Heart left ventricle (tissue), 16 donors: Measurements from ENCODE around the gene PSEN2. TPM values are rescaled to one million over a fixed set of nuclear protein-coding genes. Genes with fewer than 3 reads are reported as not detected.

Experiments used
- ATAC-seq, 4 donors: fragments of 200-7000 bp; cut with Tn5 transposase; one replicate each; pipeline ENCODE4 v1.9.1; 2020 to 2022; ENCODE audit warnings: moderate library complexity in 4 of 4, mild to moderate bottlenecking in 3 of 4, moderate number of reproducible peaks in 1 of 4
- DNase-seq, 5 donors: peaks; one replicate each; pipeline ENCODE4 v3.0.0-alpha.2; 2020
- H3K27ac ChIP-seq, 12 donors: fragments of 200-600 bp; sonication (generic) in 4 of 12; one replicate each; pipeline versions ENCODE4 v1.5.0 to v1.8.0; 2016 to 2022; ENCODE audit warnings: mild to moderate bottlenecking in 2 of 12
- H3K27me3 ChIP-seq, 9 donors: fragments of 200-600 bp; sonication (generic) in 2 of 9; one replicate each; pipeline versions ENCODE4 v1.5.1 to v1.8.0; 2016 to 2022; ENCODE audit warnings: mild to moderate bottlenecking in 3 of 9
- H3K36me3 ChIP-seq, 9 donors: fragments of 200-600 bp; sonication (generic) in 2 of 9; one replicate each; pipeline versions ENCODE4 v1.5.0 to v1.8.0; 2018 to 2022; ENCODE audit warnings: mild to moderate bottlenecking in 2 of 9
- H3K4me1 ChIP-seq, 12 donors: fragments of 200-600 bp; sonication (generic) in 4 of 12; one replicate each; pipeline versions ENCODE4 v1.5.0 to v1.8.0; 2016 to 2022; ENCODE audit warnings: mild to moderate bottlenecking in 3 of 12
- H3K4me3 ChIP-seq, 12 donors: fragments of 200-600 bp; sonication (generic) in 4 of 12; one replicate each; pipeline versions ENCODE4 v1.5.0 to v1.8.0; 2017 to 2022; ENCODE audit warnings: mild to moderate bottlenecking in 9 of 12, moderate library complexity in 4 of 12
- H3K9me3 ChIP-seq, 12 donors: fragments of 200-600 bp; sonication (generic) in 4 of 12; one replicate each; pipeline versions ENCODE4 v1.5.0 to v1.8.0; 2016 to 2022; ENCODE audit warnings: mild to moderate bottlenecking in 1 of 12
- CTCF ChIP-seq, 12 donors: fragments of 200-600 bp; sonication (generic) in 4 of 12; IDR thresholded peaks; one replicate each; pipeline versions ENCODE4 v1.5.0 to v1.8.0; 2018 to 2022; ENCODE audit warnings: antibody characterized with exemption in 12 of 12, mild to moderate bottlenecking in 5 of 12
- POLR2A ChIP-seq, 2 donors: fragments of 450-650 bp; IDR thresholded peaks; one replicate each; pipeline ENCODE4 v1.6.1; 2017; ENCODE audit warnings: antibody characterized with exemption in 2 of 2, mild to moderate bottlenecking in 2 of 2, moderate library complexity in 2 of 2
- WGBS, 4 donors: extraction: QIAGEN DNeasy Blood & Tissue Kit in 2 of 4; methylation state at CpG; one replicate each; pipeline versions ENCODE4 v1.1.5 to v1.1.7; 2013 to 2018; 5-methylcytosine and 5-hydroxymethylcytosine counted together
- intact Hi-C, 10 donors: fragments of 100-400 bp; cut with DNase I; formaldehyde crosslinking; loops; one replicate each; pipeline versions ENCODE4 v1.11.1 to v1.14.2; 2022
- polyA plus RNA-seq, 2 donors: library from polyadenylated mRNA; stranded (reverse); fragments of 200-250 nt; gene quantifications; one replicate each; pipeline ENCODE4 v1.2.3, GENCODE V29; 2013
- total RNA-seq, 9 donors: library from RNA; depleted of rRNA in 2 of 9; stranded (reverse); fragments of >200 nt in 2 of 9; fragmentation: NEBNext Ultra II Directional in 3 of 9; extraction: Animal tissue kit (Norgen Biotek cat#: 25700) in 3 of 9; gene quantifications; one replicate each; pipeline versions ENCODE4 v1.1.0 to v1.2.4, GENCODE V29; 2016 to 2023
- donor health status: ischemic (EF 13 %, LVEDD 7.1; RV severe dilation, severe dysfunction).
- donor health status: healthy with polysubstance abuse.
- donor health status: DM: no; HTN: yes; CAD: no.
- donor health status: DM: no; HTN: no; CAD: no.
- donor health status: ischemic (EF 25% LVEDD 6.9; RV normal size, moderate dysfunction).
- donor health status: ischemic (EF 25% LVEDD 5.7; RV mildly dilated, moderate dysfunction).
- donor health status: healthy.
- donor health status: DM: yes; HTN: yes; CAD: no.
- donor health status: ischemic (EF 35%, LVEDD 5.7; RV mildly dilated, moderate dysfunction).
- donor health status: nonischemic (EF 11% LVEDD 7.7; RV severe dilation, severe dysfunction).
- donor health status: DM: yes; HTN: yes; CAD: no.
- donor health status: PGD.
- donor health status: ischemic (EF 29% LVEDD 5.4; RV normal size, mild dysfunction).
- donor health status: nonischemic (EF 23%, LVEDD 6.1; RV moderate dilation, normal function).

PSEN2 gene
- total and polyA plus RNA-seq, 11 donors: 12.3 to 30.9 (median 19.5) TPM

- no peak overlapping the region for H3K4me3 ChIP-seq
- H3K27me3 ChIP-seq: no peaks in the 10 kb centered on the region
- H3K36me3 ChIP-seq: no peaks in the 10 kb centered on the region
- DNase-seq (no peak), ATAC-seq (peak in 1 of 4 donors; percentile 14)
- no peaks in the 10 kb centered on the region for H3K9me3 ChIP-seq
- intact Hi-C loops: no loop called here
- WGBS, 4 donors: 73 to 82% (median 79%) methylated on average over 5 of the region's 5 CpGs
- peak overlapping the region in 1 of 12 donors; percentile 30 for H3K27ac ChIP-seq
- TF ChIP-seq POLR2A (IDR thresholded peaks at IDR 0.05) (no peak), CTCF (IDR thresholded peaks at IDR 0.05) (no peak)
- peaks cover 0 to 11% (median 0%) of the 10 kb centered on the region in 12 donors for H3K4me1 ChIP-seq
Observed at GRCh38 chr1:226863446-226863845, 7.0 kb upstream of the PSEN2 start.

GRCh38 chr1:226864311-226864710, 6.1 kb upstream of the PSEN2 start:
- WGBS, 4 donors: 86 to 98% (median 94%) methylated on average over 4 of the region's 4 CpGs
- ATAC-seq: no peak
- H3K27ac ChIP-seq: no peak overlapping the region
- no peaks in the 10 kb centered on the region for H3K27me3 ChIP-seq
- H3K4me3 ChIP-seq: no peak overlapping the region
- no peak for TF ChIP-seq POLR2A (IDR thresholded peaks at IDR 0.05)
- TF ChIP-seq CTCF (IDR thresholded peaks at IDR 0.05): no peak
- DNase-seq: no peak
- peaks cover 0 to 11% (median 0%) of the 10 kb centered on the region in 12 donors for H3K4me1 ChIP-seq
- intact Hi-C loops: no loop called here
- no peaks in the 10 kb centered on the region for H3K36me3 ChIP-seq
- H3K9me3 ChIP-seq: no peaks in the 10 kb centered on the region

- no peak overlapping the region for H3K27ac ChIP-seq
- TF ChIP-seq CTCF (IDR thresholded peaks at IDR 0.05): no peak
- no peak for TF ChIP-seq POLR2A (IDR thresholded peaks at IDR 0.05)
- 78 to 86% (median 84%) methylated on average over 4 of the region's 4 CpGs for WGBS, 4 donors
- no peak overlapping the region for H3K4me3 ChIP-seq
- DNase-seq (no peak), ATAC-seq (no peak)
- no peaks in the 10 kb centered on the region for H3K9me3 ChIP-seq
- H3K36me3 ChIP-seq: no peaks in the 10 kb centered on the region
- no peaks in the 10 kb centered on the region for H3K27me3 ChIP-seq
- intact Hi-C loops: no loop called here
- peaks cover 0 to 15% (median under 1%) of the 10 kb centered on the region in 12 donors for H3K4me1 ChIP-seq
Observed at GRCh38 chr1:226865590-226865989, 4.8 kb upstream of the PSEN2 start.

GRCh38 chr1:226867461-226868054, 2.9 kb upstream of the PSEN2 start:
- H3K4me3 ChIP-seq: no peak overlapping the region
- peaks cover 5 to 32% (median 17%) of the 10 kb centered on the region in 12 donors for H3K4me1 ChIP-seq
- no peaks in the 10 kb centered on the region for H3K27me3 ChIP-seq
- no peaks in the 10 kb centered on the region for H3K36me3 ChIP-seq
- TF ChIP-seq CTCF (IDR thresholded peaks at IDR 0.05) (no peak), POLR2A (IDR thresholded peaks at IDR 0.05) (no peak)
- no peaks in the 10 kb centered on the region for H3K9me3 ChIP-seq
- H3K27ac ChIP-seq: no peak overlapping the region
- no peak for DNase-seq
- ATAC-seq: no peak
- WGBS, 4 donors: 83 to 89% (median 88%) methylated on average over 6 of the region's 6 CpGs
- intact Hi-C loops: no loop called here
